ENCODE results near the gene TSPAN3. TPM values are rescaled to one million over a fixed set of nuclear protein-coding genes. Genes with fewer than 3 reads are reported as not detected.

The TSPAN3 gene
- total RNA-seq, 2 experiments from 2014 or later = 25.6 to 27.0 TPM

DNA sequence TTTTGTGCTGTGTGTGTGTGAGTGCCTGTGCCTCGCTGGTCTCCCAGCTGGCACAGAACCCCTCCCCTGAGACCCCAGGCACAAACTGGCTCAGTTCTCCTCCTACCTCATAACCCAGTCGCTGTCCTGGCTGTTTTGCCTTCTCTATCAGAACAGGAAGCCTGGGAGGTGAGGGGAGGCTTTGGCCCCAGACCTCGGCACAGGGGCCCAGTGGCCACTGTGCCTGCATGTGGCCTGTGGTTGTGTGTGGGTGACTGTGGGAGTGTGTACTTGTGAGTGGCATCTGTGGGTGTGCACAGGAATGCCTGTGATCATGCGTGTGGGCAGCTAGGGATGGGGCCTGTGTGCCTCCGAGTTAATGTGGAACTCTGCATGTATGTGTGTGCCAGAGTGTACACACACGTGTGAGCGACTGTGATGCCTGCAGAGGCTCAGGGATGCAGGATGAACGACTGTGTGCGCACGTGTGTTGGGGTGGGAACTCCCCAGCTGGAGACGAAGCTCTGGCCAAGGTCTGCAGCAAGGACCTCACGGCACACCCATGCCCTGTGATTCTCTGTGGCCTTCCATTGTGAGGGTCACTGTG lies 43.7 kb downstream of the TSPAN3 start:
- H3K4me3 Mint-ChIP-seq = no peak overlapping the region
- TF ChIP-seq, protein P1, sequence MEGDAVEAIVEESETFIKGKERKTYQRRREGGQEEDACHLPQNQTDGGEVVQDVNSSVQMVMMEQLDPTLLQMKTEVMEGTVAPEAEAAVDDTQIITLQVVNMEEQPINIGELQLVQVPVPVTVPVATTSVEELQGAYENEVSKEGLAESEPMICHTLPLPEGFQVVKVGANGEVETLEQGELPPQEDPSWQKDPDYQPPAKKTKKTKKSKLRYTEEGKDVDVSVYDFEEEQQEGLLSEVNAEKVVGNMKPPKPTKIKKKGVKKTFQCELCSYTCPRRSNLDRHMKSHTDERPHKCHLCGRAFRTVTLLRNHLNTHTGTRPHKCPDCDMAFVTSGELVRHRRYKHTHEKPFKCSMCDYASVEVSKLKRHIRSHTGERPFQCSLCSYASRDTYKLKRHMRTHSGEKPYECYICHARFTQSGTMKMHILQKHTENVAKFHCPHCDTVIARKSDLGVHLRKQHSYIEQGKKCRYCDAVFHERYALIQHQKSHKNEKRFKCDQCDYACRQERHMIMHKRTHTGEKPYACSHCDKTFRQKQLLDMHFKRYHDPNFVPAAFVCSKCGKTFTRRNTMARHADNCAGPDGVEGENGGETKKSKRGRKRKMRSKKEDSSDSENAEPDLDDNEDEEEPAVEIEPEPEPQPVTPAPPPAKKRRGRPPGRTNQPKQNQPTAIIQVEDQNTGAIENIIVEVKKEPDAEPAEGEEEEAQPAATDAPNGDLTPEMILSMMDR (IDR thresholded peaks at IDR 0.05) = no peak
- peaks cover 51% of the 10 kb centered on the region for H3K36me3 Mint-ChIP-seq (ENCODE audit: low read depth)
- peak; percentile 0 for DNase-seq
- peaks cover 42% of the 10 kb centered on the region for H3K4me1 Mint-ChIP-seq (ENCODE audit: low read depth)
- no peaks in the 10 kb centered on the region for H3K27me3 Mint-ChIP-seq
- no peaks in the 10 kb centered on the region for H3K9me3 Mint-ChIP-seq
- intact Hi-C loops (cut with micrococcal nuclease) = no loop called here
- ATAC-seq = no peak
- ChIA-PET POLR2A (interaction anchor here (1.5 to 1.8 kb wide), 2 partner anchors 14 to 33 kb away, joined by 4 to 6 read pairs; no protein-coding TSS in a partner anchor), CTCF (interaction anchor here (6.2 to 7.2 kb wide), 2 partner anchors 8 to 54 kb away, joined by 51 to 105 read pairs; no protein-coding TSS in a partner anchor)
- peak overlapping the region; percentile 64 for H3K27ac Mint-ChIP-seq

DNA sequence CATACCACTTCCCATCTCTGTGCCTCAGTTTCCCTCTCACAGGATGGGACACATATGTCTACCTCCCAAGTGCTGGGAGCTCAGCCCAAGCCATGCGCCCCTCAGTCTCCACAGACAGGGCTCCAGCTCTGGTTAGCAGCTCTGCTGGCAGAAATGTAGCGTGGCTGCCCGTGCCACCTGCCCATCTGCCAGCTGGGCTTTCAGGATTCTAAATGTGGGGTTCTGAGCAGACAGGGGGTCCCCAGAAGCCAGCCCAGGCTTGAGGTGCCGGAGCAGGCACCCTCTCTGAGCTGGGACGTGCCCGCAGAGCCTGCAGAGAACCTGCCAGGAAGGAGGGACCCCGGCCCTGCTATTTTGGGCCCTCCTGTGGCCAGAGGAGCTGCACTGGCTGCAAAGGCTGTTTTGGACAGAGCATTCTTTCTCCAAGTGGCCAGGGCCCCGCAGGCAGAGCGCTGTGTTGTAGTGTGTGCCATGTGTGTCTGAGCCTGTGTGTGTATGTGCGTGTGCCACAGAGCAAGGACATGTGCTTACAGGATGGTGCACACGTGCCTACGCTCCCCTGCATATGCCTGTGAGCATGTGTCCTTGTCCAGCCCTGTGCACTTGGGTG lies 44.3 kb downstream of the TSPAN3 start:
- ATAC-seq (no peak), DNase-seq (peak; percentile 0)
- Mint-ChIP-seq H3K27ac (peak overlapping the region; percentile 64), H3K4me3 (no peak overlapping the region), H3K4me1 (ENCODE audit: low read depth) (peaks cover 48% of the 10 kb centered on the region), H3K36me3 (ENCODE audit: low read depth) (peaks cover 57% of the 10 kb centered on the region), H3K27me3 (no peaks in the 10 kb centered on the region), H3K9me3 (no peaks in the 10 kb centered on the region)
- CTCF ChIA-PET = interaction anchor here (5.0 to 7.2 kb wide), 3 partner anchors 8 to 53 kb away, joined by 21 to 105 read pairs (median 51); no protein-coding TSS in a partner anchor
- POLR2A ChIA-PET = interaction anchor here (1.5 to 1.8 kb wide), 2 partner anchors 13 to 34 kb away, joined by 4 to 6 read pairs; no protein-coding TSS in a partner anchor
- TF ChIP-seq, protein P1 (IDR thresholded peaks at IDR 0.05) = no peak
- intact Hi-C loops (cut with micrococcal nuclease) = no loop called here

DNA sequence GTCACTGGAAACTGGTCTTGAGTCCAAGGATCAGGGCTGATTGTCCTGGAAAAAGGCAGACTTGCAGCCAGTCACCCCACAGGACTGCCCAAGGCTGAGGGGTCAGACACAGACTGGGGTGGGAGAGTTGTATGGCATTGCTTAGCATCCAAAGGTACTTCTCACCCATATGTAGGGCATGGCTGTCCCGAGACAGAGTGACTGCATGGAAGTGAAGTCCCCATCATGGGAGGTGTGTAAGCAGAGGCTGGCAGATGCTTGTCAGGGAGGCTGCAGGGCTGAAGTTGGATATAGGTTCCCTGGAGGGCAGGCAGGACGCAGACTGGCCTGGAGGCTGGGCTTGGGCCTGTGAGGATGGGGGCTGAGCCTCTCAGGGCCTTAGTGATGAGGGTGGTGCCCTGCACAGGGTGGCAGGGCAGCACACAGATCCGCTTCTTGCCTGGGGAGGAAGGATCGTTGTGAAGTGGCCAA lies 44.9 kb downstream of the TSPAN3 start:
- POLR2A ChIA-PET = interaction anchor here (1.5 to 7.0 kb wide), 3 partner anchors 13 to 34 kb away, joined by 4 to 62 read pairs (median 6); partner anchors contain the start of gene PSTPIP1
- Mint-ChIP-seq H3K4me3 (no peak overlapping the region), H3K4me1 (ENCODE audit: low read depth) (peaks cover 50% of the 10 kb centered on the region), H3K27ac (peak overlapping the region; percentile 70), H3K36me3 (ENCODE audit: low read depth) (peaks cover 58% of the 10 kb centered on the region), H3K27me3 (no peaks in the 10 kb centered on the region), H3K9me3 (no peaks in the 10 kb centered on the region)
- TF ChIP-seq, protein P1 (IDR thresholded peaks at IDR 0.05) = no peak
- CTCF ChIA-PET = interaction anchor here (2.9 to 7.2 kb wide), 5 partner anchors 9 to 53 kb away, joined by 13 to 105 read pairs (median 21); partner anchors contain the start of gene PSTPIP1
- DNase-seq (peak; percentile 0), ATAC-seq (no peak)
- intact Hi-C loops (cut with micrococcal nuclease) = no loop called here

DNA sequence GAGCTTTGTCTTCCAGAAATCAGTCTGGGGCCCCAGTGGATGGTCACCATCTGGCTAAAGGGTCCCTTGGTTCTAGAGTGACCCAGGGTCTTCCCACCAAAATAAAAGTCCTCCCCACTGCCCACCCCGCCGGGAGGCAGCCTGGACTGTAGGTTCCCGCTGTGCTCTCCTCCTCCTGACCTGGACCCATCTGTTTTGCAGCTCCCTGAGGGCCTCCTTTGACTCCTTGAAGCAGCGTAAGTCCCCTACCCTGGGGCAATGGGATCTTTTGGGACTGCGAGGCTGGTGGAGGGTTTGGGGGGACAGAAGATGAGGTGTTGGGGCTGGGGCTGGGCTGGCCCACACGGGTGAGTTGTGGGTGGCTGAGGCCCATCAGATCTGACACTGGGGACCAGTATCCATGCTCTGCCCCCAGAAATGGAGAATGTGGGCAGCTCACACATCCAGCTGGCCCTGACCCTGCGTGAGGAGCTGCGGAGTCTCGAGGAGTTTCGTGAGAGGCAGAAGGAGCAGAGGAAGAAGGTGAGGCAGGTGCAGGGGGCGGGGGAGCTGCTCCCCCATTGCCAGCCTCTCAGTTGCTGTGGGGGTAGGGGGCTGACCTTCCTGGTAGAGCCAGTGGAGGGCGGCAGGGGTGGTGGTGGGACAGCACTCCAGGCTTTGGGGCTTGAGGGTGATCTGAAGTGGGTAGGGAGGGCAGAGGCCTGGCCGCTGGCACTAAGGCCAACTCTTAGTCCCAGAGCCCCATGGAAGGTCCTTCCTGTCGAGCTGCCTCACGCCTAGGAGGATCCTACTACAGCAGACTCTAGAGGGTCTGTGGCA lies 45.6 kb downstream of the TSPAN3 start:
- peaks cover 56% of the 10 kb centered on the region for H3K4me1 Mint-ChIP-seq (ENCODE audit: low read depth)

More for the DNA sequence above, 45.6 kb downstream of the TSPAN3 start:
- no peak overlapping the region for H3K4me3 Mint-ChIP-seq
- peak overlapping the region; percentile 70 for H3K27ac Mint-ChIP-seq
- no peaks in the 10 kb centered on the region for H3K9me3 Mint-ChIP-seq
- no peaks in the 10 kb centered on the region for H3K27me3 Mint-ChIP-seq
- no peak for ATAC-seq
- TF ChIP-seq, protein P1 (IDR thresholded peaks at IDR 0.05) = no peak
- H3K36me3 Mint-ChIP-seq (ENCODE audit: low read depth) = peaks cover 63% of the 10 kb centered on the region
- DNase-seq = peak; percentile 0
- POLR2A ChIA-PET = interaction anchor here (1.3 to 7.0 kb wide), 2 partner anchors 30 to 36 kb away, joined by 4 to 62 read pairs; partner anchors contain the start of gene PSTPIP1
- CTCF ChIA-PET = interaction anchor here (2.3 to 7.2 kb wide), 8 partner anchors 10 to 52 kb away, joined by 8 to 105 read pairs (median 19); partner anchors contain the start of gene PSTPIP1
- intact Hi-C loops (cut with micrococcal nuclease) = no loop called here
